ENCODE measurements around the gene SNRPD3.

SNRPD3 gene

DNA sequence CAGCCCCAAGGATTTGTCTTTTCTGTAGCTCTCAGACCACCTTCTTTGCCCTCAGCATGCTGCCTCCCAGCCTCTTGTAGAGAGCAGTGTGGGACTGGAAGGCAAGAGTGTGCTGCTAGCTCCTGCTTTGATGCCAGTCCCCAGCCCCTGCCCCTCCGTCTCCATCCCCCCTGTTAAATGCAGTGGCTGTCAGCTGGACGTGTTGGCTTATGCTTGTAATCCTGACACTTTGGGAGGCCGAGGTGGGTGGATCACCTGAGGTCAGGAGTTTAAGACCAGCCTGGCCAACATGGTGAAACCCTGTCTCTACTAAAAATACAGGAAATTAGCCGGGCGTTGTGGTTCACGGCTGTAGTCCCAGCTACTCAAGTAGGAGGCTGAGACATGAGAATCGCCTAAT is 15.5 kb downstream of the SNRPD3 start:
- DNase-seq (ENCODE audit: low read depth): no peak

DNA sequence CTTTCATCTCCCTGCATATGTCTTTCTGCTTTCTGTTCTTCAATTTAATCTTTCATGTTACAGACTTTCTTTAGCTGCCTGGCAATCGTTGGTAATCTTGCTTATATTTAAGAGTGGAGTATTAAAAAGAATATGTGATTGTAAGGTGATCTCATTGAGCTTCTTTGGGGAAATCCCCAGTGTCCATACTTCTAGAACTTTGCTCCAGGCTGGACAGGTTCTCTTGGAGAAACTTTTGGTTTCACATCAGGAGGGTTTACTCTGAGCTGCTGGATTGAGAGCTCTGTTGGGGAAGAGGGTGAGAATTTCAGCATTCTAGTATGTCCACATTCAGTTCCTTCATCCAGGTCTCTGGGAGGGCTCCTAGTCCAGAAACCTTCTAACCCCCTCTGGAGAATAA is 21.0 kb downstream of the SNRPD3 start:
- no peak for DNase-seq (ENCODE audit: low read depth)

- DNase-seq (ENCODE audit: low read depth): no peak
Observed at GRCh38 chr22:24578355-24579257, 22.8 kb downstream of the SNRPD3 start.

- no peak for DNase-seq (ENCODE audit: low read depth)
Observed at GRCh38 chr22:24579258-24579601, 23.4 kb downstream of the SNRPD3 start.

DNA sequence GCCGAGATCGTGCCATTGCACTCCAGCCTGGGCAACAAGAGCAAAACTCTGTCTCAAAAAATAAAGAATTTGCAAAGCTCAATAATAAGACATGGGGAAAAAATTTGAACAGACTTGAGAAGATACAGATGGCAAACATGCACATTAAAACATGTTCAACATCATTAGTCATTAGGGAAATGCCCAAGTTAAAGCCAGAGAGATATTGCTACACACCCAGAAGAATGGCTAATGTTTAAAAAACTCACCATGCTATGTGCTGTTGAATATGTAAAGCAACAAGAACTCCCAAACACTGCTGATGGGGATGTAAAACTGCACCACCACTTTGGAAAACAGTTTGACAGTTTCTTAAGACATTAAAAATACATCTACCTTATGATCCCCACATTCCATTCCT is 24.5 kb downstream of the SNRPD3 start:
- DNase-seq (ENCODE audit: low read depth): no peak

- no peak for DNase-seq (ENCODE audit: low read depth)
Observed at GRCh38 chr22:24582056-24582814, 26.4 kb downstream of the SNRPD3 start.

DNA sequence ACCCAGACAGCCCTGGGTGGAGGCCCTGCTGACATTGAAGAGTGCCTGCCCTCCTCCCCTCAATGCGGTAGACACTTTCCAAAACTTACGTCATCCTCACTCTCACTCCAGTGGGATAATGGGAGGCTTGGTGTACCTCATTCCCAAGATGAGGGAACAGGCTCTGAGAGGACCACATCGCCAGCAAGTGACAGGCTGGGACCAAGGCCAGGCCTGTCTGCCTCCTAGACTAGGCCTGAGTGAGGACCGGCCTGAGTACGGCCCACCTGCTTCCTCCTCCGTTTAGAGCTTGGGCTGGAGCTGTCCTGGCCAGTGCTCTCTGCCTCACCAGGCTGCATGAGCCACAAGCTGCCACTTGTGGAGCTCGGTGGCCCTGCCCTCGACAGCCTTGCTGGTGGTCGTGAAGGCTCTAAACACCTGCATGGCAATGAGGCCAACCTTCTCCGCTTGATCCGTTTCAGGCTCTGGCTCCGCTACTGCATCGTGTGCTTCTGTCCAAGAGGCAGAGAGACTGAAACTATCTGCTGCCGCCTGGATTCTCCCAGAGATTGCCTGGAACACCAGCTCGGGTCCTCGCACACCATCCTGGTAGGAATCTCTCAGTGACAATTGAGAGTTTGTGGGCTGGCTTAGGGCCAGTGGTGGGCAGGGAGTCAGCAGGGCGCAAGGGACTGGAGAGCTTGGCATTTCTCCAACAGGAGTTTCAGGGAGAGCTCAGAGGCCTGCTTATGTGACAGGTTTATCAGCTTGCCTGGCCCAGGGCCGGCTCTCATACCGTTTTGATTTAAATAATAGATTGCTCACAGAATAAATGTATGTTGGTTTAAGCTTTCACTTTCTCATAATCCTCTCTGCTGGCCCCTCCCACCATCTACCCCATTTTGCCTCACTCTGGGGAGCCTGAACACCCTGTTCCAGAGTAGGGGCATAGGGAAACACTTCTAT is 27.7 kb downstream of the SNRPD3 start:
- DNase-seq (ENCODE audit: low read depth): no peak

DNA sequence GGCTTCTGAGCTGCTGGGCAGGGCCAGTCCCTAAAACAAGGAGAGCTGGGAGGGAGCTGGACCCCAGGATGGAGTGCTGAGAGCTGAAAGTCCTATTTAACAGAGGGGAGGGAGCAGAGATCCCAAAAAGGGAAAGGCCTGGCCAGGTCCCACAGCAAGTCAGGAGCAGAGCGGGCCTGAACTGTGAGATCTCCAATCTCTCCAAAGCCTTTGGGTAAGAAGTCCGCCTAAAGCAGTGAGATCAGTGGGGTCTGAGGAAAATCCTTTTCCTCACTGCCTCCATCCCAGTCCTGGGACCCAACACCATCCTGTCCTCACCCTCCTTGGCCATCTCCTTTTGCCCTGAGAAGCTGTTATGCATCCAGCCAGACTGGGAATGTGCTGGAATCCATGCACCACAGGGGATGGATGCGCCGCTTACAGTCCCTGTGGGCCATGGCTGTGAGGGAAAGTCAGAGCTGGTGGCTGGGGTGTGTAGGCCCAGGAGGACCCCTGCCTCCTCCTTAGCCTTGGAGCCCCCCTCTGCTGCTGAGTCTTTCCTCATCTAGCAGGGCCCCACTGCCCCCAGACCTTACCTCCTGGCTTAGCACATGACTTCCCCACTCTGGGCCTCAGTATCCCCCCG is 28.5 kb downstream of the SNRPD3 start:
- DNase-seq (ENCODE audit: low read depth): no peak

- no peak for DNase-seq (ENCODE audit: low read depth)
Observed at GRCh38 chr22:24584871-24585411, 29.1 kb downstream of the SNRPD3 start.

DNA sequence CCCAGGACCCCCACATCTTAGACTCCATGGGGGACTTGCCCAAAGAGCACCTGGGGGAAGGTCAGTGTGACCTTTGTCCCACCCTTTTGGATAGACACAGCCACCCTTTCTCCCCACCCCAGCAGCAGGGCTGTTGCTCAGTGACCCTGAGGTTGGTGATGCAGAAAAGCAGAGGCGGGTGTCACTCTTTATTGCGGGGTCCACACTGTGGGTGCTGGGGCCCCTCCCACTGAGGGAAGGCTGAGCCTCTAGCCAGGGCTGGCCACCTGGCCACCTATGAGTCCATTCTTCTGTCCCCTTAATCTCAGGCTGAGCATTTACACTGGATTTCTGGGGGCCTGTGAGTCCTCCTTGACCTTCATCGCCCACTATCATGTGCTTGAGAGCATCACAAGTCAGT is 29.7 kb downstream of the SNRPD3 start:
- DNase-seq (ENCODE audit: low read depth): no peak

DNA sequence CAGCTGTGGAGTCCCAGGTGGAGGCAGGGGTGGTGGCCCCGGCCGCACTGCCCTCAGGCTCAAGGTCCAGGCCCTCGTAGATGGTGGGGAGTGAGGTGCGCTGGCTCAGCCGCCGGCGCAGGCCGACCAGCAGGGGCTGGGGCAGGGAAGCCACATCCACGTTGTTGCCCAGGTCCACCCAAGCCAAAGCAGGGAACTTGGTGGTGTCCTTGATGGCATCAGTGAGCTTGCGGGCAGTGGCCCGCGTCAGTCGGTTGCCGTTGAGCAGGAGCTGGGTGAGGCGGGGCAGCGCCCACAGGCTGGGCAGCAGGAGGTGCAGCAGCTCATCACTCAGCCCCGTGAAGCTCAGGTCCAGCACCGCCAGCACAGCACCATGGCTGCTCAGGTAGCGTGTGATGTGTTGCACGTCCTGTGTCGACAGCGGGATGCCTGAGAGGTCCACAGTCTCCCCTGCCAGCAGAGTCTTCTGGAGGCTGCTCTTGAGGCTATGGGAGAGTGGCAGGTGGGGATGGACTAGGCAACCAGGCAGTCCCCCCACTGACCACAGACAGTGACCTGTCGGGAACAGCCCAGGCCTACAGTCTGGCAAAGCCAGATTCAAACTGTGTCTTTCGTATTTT is 30.2 kb downstream of the SNRPD3 start:
- DNase-seq (ENCODE audit: low read depth): no peak

GRCh38 chr22:24587251-24587650 is 31.5 kb downstream of the SNRPD3 start:
- no peak for DNase-seq (ENCODE audit: low read depth)

GRCh38 chr22:24587948-24588347 is 32.1 kb downstream of the SNRPD3 start:
- DNase-seq (ENCODE audit: low read depth): no peak

DNA sequence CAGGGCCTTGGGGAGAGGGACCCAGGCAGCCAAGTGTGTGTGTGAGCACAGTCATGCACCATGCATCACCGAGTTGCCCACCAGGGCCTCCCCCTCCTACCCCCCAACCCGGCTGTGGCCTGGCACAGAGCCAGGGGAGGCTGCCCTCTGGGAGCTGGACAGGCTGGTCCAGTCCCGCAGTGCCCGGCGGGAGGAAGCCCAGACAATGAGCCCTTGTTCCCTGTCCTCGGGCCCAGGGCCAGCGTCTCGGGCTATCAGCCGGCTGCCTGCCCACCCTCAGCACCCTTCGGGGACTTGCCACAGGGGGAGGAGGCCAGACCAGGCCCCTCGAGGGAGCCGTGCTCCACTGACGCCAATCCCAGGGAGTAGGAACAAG is 32.6 kb downstream of the SNRPD3 start:
- DNase-seq (ENCODE audit: low read depth): no peak

DNA sequence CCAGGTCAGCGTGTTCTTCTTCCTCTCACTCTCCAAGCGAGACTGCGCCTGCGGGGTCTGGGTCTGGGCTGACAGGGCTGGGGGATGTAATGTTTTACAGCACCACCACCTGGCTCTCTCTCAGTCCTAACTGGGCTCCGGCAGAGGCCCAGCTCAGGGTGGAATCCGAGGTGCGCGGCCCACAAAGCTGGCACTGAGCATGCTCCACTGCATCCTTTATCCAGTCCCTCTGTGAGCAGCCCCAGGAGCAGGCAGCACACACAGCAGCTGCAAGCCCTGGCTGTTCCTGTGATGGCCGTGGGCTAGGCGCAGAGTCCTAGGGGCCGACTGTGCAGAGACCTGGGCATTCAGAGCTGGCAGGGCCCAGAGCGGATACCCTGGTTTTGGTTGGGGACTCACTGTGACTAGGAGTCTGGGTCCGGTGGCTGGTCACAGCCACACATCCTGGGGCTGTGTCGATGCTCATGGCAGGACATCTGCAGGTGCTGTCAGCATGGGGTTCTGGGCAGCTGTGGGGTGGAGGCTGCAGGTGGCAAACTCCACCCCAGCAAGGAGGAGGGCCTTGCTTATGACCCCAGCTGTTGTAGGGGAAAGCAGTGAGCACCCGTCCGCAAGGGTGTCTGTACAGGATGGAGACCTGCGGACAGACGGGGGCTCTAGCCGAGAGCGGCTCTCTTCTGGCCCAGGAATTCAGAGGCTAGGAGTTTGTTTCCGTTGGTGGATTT is 33.1 kb downstream of the SNRPD3 start:
- no peak for DNase-seq (ENCODE audit: low read depth)

- DNase-seq (ENCODE audit: low read depth): no peak
Observed at GRCh38 chr22:24589518-24590030, 33.8 kb downstream of the SNRPD3 start.

- DNase-seq (ENCODE audit: low read depth): no peak
Observed at GRCh38 chr22:24590596-24591173, 34.9 kb downstream of the SNRPD3 start.

DNA sequence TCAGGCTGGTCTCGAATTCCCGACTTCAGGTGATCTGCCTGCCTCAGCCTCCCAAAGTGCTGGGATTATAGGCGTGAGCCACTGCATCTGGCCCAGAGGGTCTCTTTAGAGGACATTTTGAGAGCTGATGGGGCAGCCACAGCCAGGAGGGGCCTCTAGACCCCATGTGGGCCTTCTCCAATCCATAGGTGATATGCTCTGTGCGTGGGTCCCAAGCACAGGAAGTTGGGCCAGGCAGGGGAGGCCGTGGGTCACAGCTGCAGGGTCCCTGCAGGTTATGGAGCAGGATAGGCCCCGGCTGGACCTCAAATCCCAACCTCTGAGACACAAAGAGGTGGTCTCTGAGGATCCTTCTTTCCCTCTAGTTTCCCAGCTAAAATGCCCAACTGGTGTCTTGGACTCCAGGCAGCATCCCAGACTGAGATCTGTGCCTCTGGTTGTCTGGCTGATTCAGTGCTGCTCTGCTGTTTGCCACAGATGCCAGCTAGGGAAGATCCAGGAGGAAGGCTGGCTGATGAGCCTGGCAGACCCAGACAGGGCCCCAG is 35.6 kb downstream of the SNRPD3 start:
- no peak for DNase-seq (ENCODE audit: low read depth)

- no peak for DNase-seq (ENCODE audit: low read depth)
Observed at GRCh38 chr22:24592058-24592850, 36.5 kb downstream of the SNRPD3 start.

All from activated T-cell treated with anti-CD3 and anti-CD28 coated beads for 48 hours (primary cell).